DMS53 (cell line): Measurements from ENCODE around the gene NECTIN1.
A peak's percentile ranks its signal among the peaks of the same experiment; 100 is the strongest.

Source experiments
- DNase-seq: peaks from one replicate; lab custom pipeline; 2025; lab: John Stamatoyannopoulos, UW

The NECTIN1 gene, protein sequence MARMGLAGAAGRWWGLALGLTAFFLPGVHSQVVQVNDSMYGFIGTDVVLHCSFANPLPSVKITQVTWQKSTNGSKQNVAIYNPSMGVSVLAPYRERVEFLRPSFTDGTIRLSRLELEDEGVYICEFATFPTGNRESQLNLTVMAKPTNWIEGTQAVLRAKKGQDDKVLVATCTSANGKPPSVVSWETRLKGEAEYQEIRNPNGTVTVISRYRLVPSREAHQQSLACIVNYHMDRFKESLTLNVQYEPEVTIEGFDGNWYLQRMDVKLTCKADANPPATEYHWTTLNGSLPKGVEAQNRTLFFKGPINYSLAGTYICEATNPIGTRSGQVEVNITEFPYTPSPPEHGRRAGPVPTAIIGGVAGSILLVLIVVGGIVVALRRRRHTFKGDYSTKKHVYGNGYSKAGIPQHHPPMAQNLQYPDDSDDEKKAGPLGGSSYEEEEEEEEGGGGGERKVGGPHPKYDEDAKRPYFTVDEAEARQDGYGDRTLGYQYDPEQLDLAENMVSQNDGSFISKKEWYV

GRCh38 chr11:119728651-119729580, at the start of gene NECTIN1:
TSS of gene NECTIN1 (minus strand) at chr11:119729200. CDS start at chr11:119728553, 647 bp downstream.
- DNase-seq = peak; percentile 95

DNA sequence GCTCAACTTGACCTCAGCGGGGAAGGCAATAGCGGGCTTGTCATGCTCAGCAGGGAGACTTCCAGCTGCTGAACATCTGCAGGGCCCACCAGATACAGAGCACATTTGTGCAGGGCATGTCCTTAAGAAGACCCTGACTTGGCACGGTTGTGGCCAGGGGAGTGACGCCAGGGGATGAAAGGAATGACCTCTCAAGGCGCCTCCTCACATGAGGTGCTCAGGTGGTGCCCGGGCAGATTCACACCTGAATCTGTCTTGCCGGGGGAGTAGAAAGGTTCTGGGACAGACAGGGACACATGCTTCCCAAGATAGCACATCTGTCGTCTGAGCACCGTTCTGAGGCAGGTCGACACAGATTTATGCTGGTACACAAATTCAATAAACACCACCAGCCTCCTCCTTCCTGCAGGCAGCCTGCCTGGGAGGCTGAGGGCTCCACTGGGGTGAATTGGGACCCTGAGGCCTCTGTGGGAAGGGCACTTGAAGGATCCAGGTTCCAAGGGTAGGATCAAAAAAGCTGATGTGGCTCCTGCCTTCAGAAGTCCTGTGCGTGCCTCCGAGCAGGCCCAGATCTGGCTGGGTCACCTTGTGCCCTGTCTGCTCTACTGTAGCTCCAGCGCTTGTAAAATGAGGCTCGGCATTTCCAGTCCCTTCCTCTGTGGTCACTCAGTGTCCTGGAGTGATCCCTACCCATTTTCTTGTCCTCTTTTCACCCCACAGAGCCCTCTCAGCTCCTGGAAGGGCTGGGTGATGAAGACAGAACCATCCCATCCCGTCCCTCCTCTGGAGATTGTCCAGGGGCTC, 49.6 kb upstream of the NECTIN1 start:
- no peak for DNase-seq

GRCh38 chr11:119777940-119778339, 48.9 kb upstream of the NECTIN1 start:
- DNase-seq = no peak

DNA sequence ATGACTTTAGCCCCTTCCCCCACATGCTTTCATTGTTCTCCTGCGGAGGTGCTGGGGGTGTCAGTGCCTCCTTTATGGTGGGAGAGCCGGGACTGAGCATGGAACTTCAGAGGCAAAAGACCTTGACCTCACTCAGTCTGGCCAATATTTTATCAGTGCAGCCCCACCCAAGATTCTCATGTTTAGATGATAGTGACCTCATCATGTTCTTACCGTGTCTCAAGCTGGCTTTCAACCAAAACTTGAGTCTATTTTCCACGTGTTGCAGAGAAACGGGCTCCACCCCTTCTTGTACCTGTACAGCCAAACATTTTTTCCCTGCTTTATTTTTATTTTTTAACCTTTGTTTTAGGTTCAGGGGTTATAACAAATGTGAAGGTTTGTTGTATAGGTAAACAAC, 47.7 kb upstream of the NECTIN1 start:
- DNase-seq = no peak

- no peak for DNase-seq
Observed at GRCh38 chr11:119776031-119776636, 47.1 kb upstream of the NECTIN1 start.

GRCh38 chr11:119774172-119774763, 45.3 kb upstream of the NECTIN1 start:
- DNase-seq = peak; percentile 29

DNA sequence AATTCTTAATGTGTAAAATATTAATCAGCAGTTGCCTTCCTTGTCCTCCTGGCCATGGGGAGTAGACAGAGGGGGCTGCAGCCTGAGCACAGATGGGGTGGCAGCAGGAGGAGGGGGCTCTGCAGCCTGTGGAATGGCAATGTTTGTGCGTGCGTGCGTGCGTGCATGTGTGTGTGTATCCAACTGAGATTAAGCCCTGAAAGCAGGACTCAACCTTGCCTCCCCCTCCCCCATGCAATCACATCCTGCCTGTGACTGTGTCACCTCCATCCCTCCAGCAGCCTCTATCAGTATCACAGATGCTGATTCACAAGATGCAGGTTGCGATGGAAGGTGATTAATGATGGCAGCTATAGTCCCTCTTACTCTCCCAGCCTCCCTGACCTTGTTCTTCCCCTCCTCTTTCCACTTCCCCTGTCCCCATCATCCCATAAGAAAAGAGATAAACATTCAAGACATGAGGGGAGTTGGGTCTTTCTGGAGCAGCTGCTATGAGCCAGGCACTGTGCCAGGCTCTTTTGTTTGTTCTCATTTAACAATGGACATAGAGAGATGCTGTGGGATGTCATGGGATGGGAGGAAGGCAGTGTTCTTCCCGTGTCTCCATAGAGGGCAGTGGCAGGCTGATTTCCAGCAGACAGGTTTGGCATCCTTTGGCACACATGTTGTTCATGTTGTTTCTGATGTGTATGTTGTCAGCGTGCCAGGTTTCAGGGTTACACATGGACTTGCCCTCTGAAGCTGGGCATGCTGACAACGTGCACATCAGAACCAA, 43.8 kb upstream of the NECTIN1 start:
- DNase-seq = peak; percentile 46

- no peak for DNase-seq
Observed at GRCh38 chr11:119772076-119772475, 43.1 kb upstream of the NECTIN1 start.

DNA sequence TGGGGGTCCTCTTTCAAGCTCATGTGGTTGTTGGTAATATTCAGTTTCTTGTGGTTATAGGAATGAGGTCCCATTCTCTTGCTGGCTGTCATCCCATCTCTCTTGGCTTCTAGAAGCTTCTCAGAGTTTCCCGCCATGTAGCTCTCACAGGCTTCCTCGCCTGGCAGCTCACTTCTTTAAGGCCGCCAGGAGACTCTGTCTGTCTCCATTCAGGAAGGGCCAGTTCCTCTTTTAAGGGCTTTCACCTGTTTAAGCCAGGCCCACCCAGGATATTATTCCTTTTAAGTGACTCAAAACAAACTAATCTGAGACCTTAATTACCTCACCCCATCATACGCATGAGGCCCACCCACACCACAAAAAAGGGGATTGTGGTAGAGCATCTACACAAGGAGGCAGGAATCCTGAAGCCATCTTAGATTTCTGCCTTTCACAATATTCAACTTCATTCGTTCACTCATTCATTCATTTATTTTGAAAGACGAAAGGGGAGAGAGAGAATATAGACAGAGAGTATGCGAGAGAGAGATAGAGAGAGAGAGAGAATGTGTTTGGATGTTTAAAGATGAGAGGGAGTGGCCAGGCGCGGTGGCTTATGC, 42.3 kb upstream of the NECTIN1 start:
- DNase-seq = no peak

DNA sequence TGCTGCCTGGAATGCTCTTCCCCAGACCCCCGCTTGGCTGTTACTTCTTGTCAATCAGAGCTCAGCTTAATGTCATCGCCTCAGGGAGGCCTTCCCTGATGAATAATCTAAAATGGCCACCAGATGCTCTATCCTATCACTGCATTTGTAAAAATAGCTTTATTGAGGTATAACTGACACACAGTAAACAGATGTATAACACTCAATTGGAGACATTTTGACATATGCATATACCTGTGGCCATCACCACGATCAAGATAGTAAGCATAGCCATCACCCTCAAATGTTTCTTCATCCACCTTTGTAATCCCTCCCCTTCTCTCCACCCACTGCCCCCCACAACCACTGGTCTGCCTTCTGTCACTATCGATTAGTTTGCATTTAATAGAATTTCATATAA, 36.6 kb upstream of the NECTIN1 start:
- no peak for DNase-seq

DNA sequence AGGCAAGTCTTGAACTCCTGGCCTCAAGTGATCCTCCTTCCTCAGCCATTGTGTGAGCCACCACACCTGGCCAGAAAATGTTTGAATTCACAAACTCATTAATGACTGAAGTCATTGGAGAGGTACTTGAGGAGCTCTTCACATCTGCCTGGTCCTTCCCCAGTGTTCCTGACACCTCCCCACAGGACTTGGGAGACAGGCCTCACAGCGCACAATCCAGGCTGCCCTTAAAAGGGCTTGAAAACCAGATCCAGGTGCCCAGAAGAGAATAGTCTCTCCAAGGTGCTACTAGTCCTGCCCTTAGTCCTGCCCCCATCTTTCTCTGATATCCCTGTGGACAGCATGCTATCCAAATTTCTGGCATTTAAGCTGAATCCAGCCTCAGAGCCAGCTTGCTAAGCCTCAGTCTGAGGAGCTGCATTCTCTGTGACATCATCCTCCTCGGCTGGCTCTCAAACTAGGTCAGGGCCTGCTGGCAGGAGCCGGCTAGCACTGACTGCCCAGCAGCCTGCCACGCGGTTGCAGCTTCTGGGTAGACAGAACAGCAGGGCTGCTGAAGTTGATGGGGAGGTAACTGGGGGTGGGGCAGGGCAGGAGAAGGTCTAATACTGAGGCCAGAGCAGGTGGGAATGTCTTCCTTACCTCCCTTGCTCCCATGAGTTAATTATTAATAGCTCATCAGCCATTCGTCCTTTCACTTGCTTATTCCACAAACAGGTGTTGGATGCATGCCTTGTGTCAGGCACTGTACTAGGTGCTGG, 35.3 kb upstream of the NECTIN1 start:
- peak; percentile 97 for DNase-seq

DNA sequence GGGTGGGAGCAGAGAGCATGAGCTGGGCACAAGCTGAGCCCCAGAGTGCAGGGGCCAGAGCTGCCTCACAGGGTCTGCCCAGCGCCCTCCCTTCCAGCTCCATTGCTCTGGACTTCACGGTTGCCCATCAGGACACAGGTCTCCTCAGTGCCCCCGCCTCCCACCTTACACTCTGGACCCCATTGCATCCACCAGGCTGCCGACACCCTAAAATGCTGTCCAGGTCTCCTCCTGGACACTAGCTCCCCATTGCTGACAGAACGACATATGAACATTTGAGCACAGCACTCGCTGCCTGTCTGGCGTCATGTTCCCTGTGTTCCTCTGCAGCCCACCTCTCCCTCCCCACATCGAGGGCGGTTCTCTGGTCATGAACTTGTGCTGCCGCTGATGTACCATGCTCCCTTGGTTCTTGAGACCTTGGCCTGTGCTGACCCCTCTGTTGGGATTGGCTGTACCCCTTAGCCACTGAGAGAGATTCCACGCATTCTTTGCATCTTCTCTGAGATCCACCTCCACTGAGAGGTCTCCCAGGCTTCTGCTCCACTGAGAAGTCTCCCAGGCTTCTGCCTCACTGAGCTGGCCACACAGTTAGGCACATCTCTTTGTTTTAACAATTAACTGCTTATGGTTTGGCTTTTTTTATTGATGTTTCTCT, 34.2 kb upstream of the NECTIN1 start:
- DNase-seq = no peak

GRCh38 chr11:119759747-119760412, 30.9 kb upstream of the NECTIN1 start:
- no peak for DNase-seq

GRCh38 chr11:119759324-119759723, 30.3 kb upstream of the NECTIN1 start:
- peak; percentile 21 for DNase-seq

- no peak for DNase-seq
Observed at GRCh38 chr11:119758291-119758690, 29.3 kb upstream of the NECTIN1 start.

- DNase-seq = no peak
Observed at GRCh38 chr11:119757378-119757777, 28.4 kb upstream of the NECTIN1 start.

DNA sequence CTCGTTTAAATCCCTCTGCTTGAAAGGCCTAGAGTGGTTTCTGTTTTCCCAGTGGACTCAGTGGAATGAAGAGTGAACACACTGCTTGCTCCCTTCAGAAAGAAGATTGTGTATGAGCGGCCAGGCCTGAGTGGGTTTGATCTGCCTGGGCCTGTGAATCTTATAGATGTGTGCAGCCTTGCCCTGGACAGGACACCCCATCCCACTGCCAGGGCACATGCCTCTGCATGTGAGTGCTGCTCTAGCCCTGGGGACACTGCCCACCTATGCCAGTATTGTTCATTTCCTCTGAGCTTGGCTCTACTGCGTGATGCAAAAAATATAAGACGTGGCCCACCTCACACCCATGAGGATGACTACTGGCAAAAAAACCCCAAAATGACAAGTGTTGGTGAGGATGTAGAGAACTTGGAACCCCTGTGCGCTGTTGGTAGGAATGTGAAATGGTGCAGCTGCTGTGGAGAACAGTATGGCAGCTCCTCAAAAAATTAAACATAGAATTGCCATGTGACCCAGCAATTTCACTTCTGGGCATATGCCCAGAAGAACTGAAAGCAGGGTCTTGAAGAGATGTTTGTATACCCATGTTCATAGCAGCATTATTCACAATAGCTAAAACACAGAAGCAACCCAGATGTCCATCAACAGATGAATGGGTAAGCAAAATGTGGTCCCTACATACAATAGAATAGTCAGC, 27.3 kb upstream of the NECTIN1 start:
- DNase-seq = no peak
